HG03045 (cell line): ENCODE results near the gene NR1H2.

Experiments
- ATAC-seq: cut with Tn5 transposase; IDR thresholded peaks from one replicate; pipeline ENCODE4 v1.9.1; 2021; ENCODE audit warnings: mild to moderate bottlenecking, moderate library complexity; ENCODE audit not compliant: unreplicated experiment

Gene NR1H2

DNA sequence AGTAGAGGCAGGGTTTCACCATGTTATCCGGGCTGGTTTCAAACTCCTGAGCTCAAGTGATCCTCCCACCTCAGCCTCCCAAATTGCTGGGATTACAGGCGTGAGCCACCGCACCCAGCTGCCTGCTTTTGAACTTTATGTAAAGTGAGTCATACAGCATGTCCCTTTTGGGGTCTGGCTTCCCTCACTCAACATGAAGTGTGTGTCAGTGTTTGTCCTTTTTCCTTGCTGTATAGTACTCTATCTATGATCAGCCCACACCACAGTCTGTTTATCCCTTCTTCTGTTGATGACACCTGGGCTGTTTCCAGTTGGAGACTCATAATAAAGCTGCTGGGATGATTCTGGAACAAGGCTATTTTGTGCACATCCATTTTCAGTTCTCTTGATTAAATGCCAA is 44.6 kb downstream of the NR1H2 start:
- ATAC-seq, result no peak

GRCh38 chr19:50422397-50423278 is 46.4 kb downstream of the NR1H2 start:
- ATAC-seq, result no peak

DNA sequence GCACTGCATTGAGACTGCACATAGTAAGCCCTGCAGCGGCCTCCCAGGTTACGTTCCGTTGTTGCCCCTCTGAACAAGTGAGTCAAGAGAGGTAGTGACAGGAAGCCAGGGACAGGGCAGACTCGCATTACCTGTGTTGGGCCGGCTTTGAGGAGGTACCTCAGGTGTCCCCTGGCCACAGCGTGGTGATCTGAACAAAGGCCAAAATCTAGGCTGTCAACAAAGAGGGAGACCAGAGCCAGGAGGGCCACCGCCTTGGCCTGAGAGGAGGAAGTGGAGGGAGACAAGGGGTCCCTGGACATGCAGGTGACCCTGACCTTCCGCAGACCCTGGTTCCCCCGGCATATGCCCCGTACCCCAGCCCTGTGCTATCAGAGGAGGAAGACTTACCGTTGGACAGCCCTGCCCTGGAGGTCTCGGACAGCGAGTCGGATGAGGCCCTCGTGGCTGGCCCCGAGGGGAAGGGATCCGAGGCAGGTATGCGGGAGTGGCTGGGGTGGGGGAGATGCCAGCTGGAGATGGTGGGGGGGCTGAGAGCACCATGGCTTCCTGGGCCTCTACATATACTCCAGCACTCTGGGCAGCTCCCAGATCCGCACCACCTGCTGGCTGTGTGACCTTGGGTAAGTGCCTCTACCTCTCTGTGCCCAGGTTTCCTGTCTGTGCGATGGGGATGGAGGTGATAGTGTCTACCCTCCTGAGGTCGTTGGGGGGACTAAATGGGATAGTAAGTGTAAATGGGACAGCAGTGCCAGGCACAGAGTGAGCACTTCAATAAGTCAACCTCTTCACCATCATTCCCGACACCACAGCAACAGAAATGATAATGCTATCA is 47.2 kb downstream of the NR1H2 start:
- ATAC-seq, result no peak

DNA sequence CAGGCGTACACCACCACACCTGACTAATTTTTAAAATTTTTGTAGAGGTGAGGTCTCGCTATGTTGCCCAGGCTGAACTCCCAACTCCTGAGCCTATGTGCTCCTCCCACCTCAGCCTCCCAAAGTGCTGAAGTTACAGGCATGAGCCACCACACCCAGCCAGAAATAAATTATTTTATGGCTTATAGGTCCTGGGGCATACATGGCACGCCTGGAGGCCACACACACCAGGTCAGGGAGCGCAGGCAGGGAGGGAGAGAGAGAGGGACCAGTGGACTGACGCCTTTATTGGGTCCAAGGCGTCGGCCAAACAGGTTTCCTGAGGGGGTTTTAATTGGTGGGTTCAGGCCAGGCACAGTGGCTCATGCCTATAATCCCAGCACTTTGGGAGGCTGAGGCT is 49.3 kb downstream of the NR1H2 start:
- ATAC-seq, result no peak

DNA sequence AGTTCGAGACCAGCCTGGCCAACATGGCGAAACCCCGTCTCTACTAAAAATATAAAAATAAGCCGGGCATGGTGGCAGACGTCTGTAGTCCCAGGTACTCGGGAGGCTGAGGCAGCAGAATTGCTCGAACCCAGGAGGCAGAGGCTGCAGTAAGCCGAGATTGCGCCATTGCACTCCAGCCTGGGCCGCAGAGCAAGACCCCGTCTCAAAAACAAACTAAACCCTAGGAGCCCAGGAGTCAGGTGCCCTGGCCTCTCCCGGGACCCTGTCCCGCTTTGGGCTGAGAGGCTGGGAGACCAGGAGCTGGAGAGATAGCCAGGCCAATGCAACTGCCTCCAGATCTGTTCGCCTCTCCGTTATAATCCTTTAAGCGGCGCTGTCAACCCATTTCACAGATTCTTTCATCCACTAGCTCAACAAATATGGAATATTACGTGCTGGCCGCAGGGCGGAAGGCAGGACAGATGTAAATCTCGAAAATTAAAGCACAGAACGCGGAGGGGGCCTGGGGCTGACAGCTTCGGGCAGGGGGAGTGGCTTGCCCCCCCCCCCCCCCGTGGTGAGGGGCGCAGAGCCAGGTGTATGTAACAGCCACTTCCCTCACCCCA is 51.2 kb downstream of the NR1H2 start:
- no peak for ATAC-seq

GRCh38 chr19:50427997-50428425 is 51.8 kb downstream of the NR1H2 start:
- ATAC-seq, result no peak

- no peak for ATAC-seq
Measured at GRCh38 chr19:50428772-50429463, 52.7 kb downstream of the NR1H2 start.

DNA sequence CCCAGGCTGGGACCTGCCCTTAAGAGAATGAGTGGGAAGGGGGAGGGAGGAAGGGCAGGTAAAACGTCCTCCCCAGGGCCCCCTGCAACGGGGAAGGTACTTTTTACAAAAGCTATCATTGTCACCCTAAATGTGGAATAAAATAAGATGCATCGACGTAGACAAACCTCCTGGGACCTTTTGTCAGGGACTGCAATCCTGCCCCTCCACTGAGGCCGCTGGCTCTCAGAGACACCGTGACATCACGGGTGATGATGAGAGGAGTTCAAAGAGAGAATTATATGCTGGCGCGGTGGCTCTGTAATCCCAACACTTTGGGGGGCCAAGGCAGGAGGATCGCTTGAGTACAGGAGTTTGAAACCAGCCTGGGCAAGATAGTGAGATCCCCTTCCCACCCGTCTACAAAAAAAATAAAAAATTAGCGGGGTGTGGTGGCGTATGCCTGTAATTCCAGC is 54.7 kb downstream of the NR1H2 start:
- no peak for ATAC-seq

DNA sequence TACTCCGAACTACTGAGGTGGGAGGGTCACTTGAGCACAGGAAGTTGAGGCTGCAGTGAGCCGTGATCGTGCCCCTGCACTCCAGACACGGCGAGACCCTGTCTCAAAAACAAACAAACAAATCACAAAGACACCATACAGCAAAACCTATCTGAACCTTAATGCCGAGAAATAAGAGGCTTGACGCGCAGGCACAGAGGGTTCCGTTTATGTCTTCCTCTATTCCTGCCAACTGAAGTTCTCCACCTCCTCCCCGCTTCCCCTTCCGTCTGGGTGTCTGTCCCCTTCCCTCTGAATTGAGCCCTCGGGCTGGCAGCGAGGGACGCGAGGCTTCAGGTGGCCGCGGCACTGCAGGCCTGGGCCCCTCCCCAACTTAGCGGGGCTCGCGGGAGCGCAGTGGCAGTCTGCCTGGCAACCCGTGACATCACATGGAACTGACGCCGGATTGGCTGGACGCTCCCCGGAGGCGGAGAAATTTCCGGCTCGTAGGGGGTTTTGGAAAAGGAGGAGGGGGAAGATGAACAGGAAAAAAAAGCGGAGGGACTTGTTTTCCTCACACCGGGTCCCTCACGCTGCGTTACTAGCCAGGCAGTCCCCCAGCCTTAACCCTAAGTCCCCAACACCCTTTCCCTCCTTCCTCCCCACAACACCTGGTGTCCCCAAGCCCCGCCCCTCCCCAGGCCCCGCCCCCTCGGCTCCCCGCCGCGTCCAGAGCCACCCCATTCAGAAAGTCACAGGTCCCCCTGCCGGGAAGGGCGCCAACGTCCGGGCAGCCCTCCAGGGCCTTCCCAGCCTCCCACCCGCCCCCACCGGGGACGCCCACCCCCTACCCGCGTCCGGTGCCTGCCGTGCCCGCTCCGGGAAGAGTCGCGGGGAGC is 55.3 kb downstream of the NR1H2 start:
- peak; percentile 75 for ATAC-seq

- no peak for ATAC-seq
Measured at GRCh38 chr19:50432221-50433028, 56.2 kb downstream of the NR1H2 start, which contains the start of gene MYBPC2. Gene MYBPC2 (plus strand): TSS chr19:50432892. CDS start chr19:50432954, 62 bp downstream.
